Stomach (tissue), 9 donors: ENCODE data around the gene CHRNA7. TPM values are rescaled to one million over a fixed set of nuclear protein-coding genes. Genes with fewer than 3 reads are reported as not detected.
"Not testable (repeated sequence)": the region's sequence is repeated elsewhere in the genome, so short reads cannot be mapped to it uniquely, and the experiment has no call there.

Experiments used
- DNase-seq, 2 donors: peaks; one replicate each; pipeline versions ENCODE4 v3.0.0 to v3.0.0-alpha.2; 2013 to 2019
- H3K27ac ChIP-seq, 5 donors: fragments of 200-600 bp in 4 of 5; sonication (generic) in 4 of 5; one replicate each; pipeline ENCODE4 v1.5.1; 2013 to 2019; ENCODE audit warnings: mild to moderate bottlenecking in 1 of 5, moderate library complexity in 1 of 5
- H3K27me3 ChIP-seq, 3 donors: fragments of 200-600 bp; sonication (generic); one replicate each; pipeline ENCODE4 v1.5.1; 2017 to 2019; ENCODE audit warnings: mixed run types in 1 of 3
- H3K36me3 ChIP-seq, 4 donors: fragments of 200-600 bp; sonication (generic); 1 replicate in 3 of 4; 2 replicates in 1 of 4; pipeline ENCODE4 v1.5.1; 2016 to 2019
- H3K4me1 ChIP-seq, 4 donors: fragments of 200-600 bp; sonication (generic); one replicate each; pipeline ENCODE4 v1.5.1; 2016 to 2019
- H3K4me3 ChIP-seq, 4 donors: fragments of 200-600 bp; sonication (generic) in 3 of 4; one replicate each; pipeline ENCODE4 v1.5.1; 2016 to 2019; ENCODE audit warnings: mild to moderate bottlenecking in 1 of 4
- H3K9me3 ChIP-seq, 4 donors: fragments of 200-600 bp; sonication (generic); one replicate each; pipeline ENCODE4 v1.5.1; 2016 to 2019
- CTCF ChIP-seq, 7 experiments: fragments of 450-650 bp in 4 of 7; fragments of 200-600 bp in 3 of 7; sonication (generic) in 3 of 7; IDR thresholded peaks; one replicate each; pipeline ENCODE4 v1.5.1; 2016 to 2019; ENCODE audit warnings: antibody characterized with exemption in 7 of 7, control low read depth in 2 of 7, mild to moderate bottlenecking in 1 of 7
- EP300 ChIP-seq: sonication (generic); formaldehyde crosslinking; IDR thresholded peaks from one replicate; pipeline ENCODE4 v1.6.1; 2017; ENCODE audit warnings: antibody characterized with exemption
- POLR2A ChIP-seq, 4 donors: fragments of 450-650 bp; IDR thresholded peaks; one replicate each; pipeline ENCODE4 v1.6.1; 2016; ENCODE audit warnings: antibody characterized with exemption in 4 of 4, control low read depth in 2 of 4, mild to moderate bottlenecking in 1 of 4, moderate library complexity in 1 of 4
- POLR2AphosphoS5 ChIP-seq, 3 donors: sonication (generic); formaldehyde crosslinking; IDR thresholded peaks; one replicate each; pipeline ENCODE4 v1.6.1; 2016; ENCODE audit warnings: antibody characterized with exemption in 3 of 3
- WGBS, 5 donors: extraction: QIAGEN DNeasy Blood & Tissue Kit in 3 of 5; methylation state at CpG; one replicate each; pipeline versions ENCODE4 v1.1.5 to v1.1.7; 2013 to 2018; 5-methylcytosine and 5-hydroxymethylcytosine counted together
- intact Hi-C: fragments of 100-400 bp; cut with DNase I; formaldehyde crosslinking; loops from one replicate; pipeline ENCODE4 v1.15.1; 2023; ENCODE audit warnings: low total_unique reads
- polyA plus RNA-seq, 3 donors: library from polyadenylated mRNA; stranded (reverse); fragments of 200-250 nt; gene quantifications; one replicate each; pipeline ENCODE4 v1.2.3, GENCODE V29; 2013
- small RNA-seq, 4 donors: library from RNA; depleted of rRNA; stranded (forward); fragments of <200 nt; gene quantifications; one replicate each; pipeline ENCODE3, GENCODE V24; 2016
- total RNA-seq, 5 donors: library from RNA; depleted of rRNA; stranded (reverse); fragments of >200 nt; gene quantifications; one replicate each; pipeline versions ENCODE4 v1.1.0 to v1.2.3, GENCODE V29; 2014 to 2016
- donor health status: healthy with polysubstance abuse.
- donor health status: Bipolar disorder and iron deficiency.
- donor health status: healthy.

The CHRNA7 gene
- total and polyA plus RNA-seq, 8 donors: 1.1 to 131 (median 16.1) TPM

DNA sequence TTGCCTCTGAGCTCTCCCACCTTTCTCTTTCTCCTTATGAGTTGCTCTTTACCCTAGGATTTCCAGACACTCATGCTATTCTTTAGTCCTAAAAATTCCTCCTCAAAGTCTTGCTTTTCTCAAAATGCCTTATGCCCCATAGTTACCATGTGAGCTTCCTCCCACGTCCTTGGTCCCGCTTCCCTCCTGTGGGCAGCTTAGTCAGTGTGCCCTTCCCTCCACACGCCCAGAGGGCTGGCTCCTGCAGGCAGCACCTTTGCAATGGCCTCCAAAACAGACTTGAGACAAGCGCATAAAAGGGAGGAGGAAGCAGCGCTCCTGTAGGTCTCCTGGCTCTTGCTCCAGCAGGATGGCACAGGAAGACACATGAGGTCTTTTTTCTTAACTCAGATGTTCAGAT is 168.6 kb downstream of the CHRNA7 start:
- WGBS, 5 donors: 66 to 80% (median 71%) methylated on average over 1 to 3 of the region's 5 CpGs; no CpG with 5 or more reads in 1 of the 5 donors
- DNase-seq, H3K9me3 ChIP-seq, H3K4me3 ChIP-seq, H3K27ac ChIP-seq, H3K27me3 ChIP-seq, H3K36me3 ChIP-seq, H3K4me1 ChIP-seq, intact Hi-C loops: not testable (repeated sequence)

DNA sequence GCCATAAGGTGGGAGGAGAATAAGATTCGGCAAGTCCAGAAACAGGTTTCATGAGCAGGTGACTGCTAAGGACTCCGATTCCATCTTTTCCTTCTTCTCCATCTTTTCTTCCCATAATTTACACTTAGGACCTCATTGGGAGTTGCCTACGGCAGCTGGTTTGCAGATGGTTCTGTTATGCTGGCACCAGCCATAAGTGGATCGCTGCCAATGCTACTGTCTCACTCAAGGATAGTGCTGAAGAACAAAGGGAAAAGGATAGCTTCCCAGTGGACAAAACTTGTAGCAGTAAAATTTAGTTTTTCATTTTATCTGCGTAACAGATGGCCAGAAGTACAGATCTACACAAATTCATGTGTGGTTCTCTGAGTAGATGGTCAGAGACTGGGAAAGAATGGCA is 178.8 kb downstream of the CHRNA7 start:
- H3K36me3 ChIP-seq, DNase-seq, H3K4me1 ChIP-seq, intact Hi-C loops, H3K27ac ChIP-seq, H3K9me3 ChIP-seq, H3K27me3 ChIP-seq, H3K4me3 ChIP-seq: not testable (repeated sequence)
- no CpG with 5 or more reads among the region's 5 CpGs for WGBS, 5 donors

- no peaks in the 10 kb centered on the region for H3K4me1 ChIP-seq
- TF ChIP-seq EP300 (no peak), CTCF (IDR thresholded peaks at IDR 0.05) (no peak), POLR2A (IDR thresholded peaks at IDR 0.05) (no peak), POLR2AphosphoS5 (IDR thresholded peaks at IDR 0.05) (no peak)
- WGBS, 5 donors: 42 to 88% (median 73%) methylated on average over 3 of the region's 3 CpGs
- intact Hi-C loops: no loop called here
- H3K27ac ChIP-seq: no peak overlapping the region
- no peak for DNase-seq
- H3K4me3 ChIP-seq: no peak overlapping the region
- no peaks in the 10 kb centered on the region for H3K27me3 ChIP-seq
- H3K9me3 ChIP-seq: peaks cover 0 to 36% (median 16%) of the 10 kb centered on the region in 4 donors
- no peaks in the 10 kb centered on the region for H3K36me3 ChIP-seq
Observed at GRCh38 chr15:32218666-32219065, 188.4 kb downstream of the CHRNA7 start.

Small RNA genes within 50 kb of the gene (small RNA-seq; reads per million reads assigned to genes)
- gene RF00019: 0 reads per million in 4 donors

Other genes starting within 250 kb of the CHRNA7 start
- 1 to 10 TPM in 3 of 5 donors, under 1 TPM in 1, not detected in 1; under 0.01 to 8.1 (median 4.9) TPM for gene OTUD7A, start 159.8 kb upstream of the CHRNA7 start, total RNA-seq
- under 1 TPM; 0.15 to 0.87 (median 0.40) TPM for gene OTUD7A, start 159.8 kb upstream of the CHRNA7 start, polyA plus RNA-seq